ENCODE data around the gene FAM177A1.
A peak's percentile ranks its signal among the peaks of the same experiment; 100 is the strongest.

Gene FAM177A1

GRCh38 chr14:35121026-35121886 lies 75.2 kb downstream of the FAM177A1 start:
- Histone ChIP-seq H3K4me3 (peak overlapping the region; percentile 42 to 74 (median 62)), H3K27ac (peak overlapping the region; percentile 70 to 100 (median 99))

GRCh38 chr14:35121887-35122695 lies 76.0 kb downstream of the FAM177A1 start, which contains the start of the genes PPP2R3C and PRORP:
Gene PPP2R3C (minus strand): TSS chr14:35121990. CDS start chr14:35121959, 31 bp downstream.
Gene PRORP (plus strand): TSS chr14:35122552. CDS start chr14:35123246, 694 bp downstream.
- H3K4me3 ChIP-seq: peak within 1 kb of the TSS; percentile 42 to 74 (median 62)
- H3K27ac ChIP-seq: peak within 1 kb of the TSS; percentile 70 to 100 (median 99)

GRCh38 chr14:35122696-35123387 lies 76.8 kb downstream of the FAM177A1 start:
- peak overlapping the region; percentile 42 to 74 (median 62) for H3K4me3 ChIP-seq
- H3K27ac ChIP-seq: peak overlapping the region; percentile 70 to 100 (median 99)

- H3K27ac ChIP-seq: peak overlapping the region in 19 of 21 experiments; percentile 90 to 100 (median 99)
- H3K4me3 ChIP-seq: peak overlapping the region; percentile 42 to 74 (median 62)
Observed at GRCh38 chr14:35123388-35123703, 77.3 kb downstream of the FAM177A1 start.

GRCh38 chr14:35124127-35124526 lies 78.1 kb downstream of the FAM177A1 start:
- H3K27ac ChIP-seq: peak overlapping the region in 3 of 21 experiments; percentile 98 to 100 (median 100)
- H3K4me3 ChIP-seq: no peak overlapping the region

Data from skin epidermis (tissue), 12 donors.